GM13976 (cell line): ENCODE results near the gene ATG9A.

Source experiments
- DNase-seq: peaks from one replicate; pipeline ENCODE4 v3.0.0; 2012; ENCODE audit warnings: low spot score
- in situ Hi-C: fragments of 300-500 bp; cut with MboI; formaldehyde crosslinking; loops from one replicate; pipeline ENCODE4 v1.12.0; 2022; ENCODE audit warnings: low sequenced_read_pairs, mixed read lengths, inconsistent platforms; ENCODE audit not compliant: unreplicated experiment
- TF ChIP-seq, protein P1 (sequence below): IDR thresholded peaks from 2 replicates; pipeline ENCODE4 v1.5.1; 2012; ENCODE audit warnings: borderline replicate concordance, mild to moderate bottlenecking; ENCODE audit not compliant: insufficient read depth; ENCODE audit errors: extremely low read depth, missing control alignments, control extremely low read depth

ATG9A gene

DNA sequence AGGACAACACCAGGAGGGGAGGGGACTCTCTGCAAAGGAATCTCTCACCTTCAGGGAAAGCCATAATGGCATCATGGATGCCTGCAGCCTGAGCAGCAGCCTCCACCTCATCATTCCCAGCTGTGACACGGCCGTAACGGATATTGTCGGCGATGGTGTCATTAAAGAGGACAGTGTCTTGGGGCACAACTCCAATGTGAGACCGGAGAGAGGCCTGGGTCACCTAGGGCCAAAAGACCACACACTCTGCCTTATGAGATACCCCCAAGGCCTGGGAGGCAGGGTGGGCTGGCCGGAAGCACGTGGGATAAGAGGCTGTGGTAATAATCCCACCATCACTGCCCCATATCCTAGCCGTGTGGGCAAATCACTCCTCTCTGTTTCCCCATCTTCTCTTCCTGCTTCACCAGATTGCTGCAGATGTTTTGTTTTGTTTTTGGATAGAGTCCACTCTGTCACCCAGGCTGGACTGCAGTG lies 18.5 kb downstream of the ATG9A start:
- TF ChIP-seq, protein P1, sequence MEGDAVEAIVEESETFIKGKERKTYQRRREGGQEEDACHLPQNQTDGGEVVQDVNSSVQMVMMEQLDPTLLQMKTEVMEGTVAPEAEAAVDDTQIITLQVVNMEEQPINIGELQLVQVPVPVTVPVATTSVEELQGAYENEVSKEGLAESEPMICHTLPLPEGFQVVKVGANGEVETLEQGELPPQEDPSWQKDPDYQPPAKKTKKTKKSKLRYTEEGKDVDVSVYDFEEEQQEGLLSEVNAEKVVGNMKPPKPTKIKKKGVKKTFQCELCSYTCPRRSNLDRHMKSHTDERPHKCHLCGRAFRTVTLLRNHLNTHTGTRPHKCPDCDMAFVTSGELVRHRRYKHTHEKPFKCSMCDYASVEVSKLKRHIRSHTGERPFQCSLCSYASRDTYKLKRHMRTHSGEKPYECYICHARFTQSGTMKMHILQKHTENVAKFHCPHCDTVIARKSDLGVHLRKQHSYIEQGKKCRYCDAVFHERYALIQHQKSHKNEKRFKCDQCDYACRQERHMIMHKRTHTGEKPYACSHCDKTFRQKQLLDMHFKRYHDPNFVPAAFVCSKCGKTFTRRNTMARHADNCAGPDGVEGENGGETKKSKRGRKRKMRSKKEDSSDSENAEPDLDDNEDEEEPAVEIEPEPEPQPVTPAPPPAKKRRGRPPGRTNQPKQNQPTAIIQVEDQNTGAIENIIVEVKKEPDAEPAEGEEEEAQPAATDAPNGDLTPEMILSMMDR: no peak
- in situ Hi-C loops: no loop called here
- DNase-seq: no peak

DNA sequence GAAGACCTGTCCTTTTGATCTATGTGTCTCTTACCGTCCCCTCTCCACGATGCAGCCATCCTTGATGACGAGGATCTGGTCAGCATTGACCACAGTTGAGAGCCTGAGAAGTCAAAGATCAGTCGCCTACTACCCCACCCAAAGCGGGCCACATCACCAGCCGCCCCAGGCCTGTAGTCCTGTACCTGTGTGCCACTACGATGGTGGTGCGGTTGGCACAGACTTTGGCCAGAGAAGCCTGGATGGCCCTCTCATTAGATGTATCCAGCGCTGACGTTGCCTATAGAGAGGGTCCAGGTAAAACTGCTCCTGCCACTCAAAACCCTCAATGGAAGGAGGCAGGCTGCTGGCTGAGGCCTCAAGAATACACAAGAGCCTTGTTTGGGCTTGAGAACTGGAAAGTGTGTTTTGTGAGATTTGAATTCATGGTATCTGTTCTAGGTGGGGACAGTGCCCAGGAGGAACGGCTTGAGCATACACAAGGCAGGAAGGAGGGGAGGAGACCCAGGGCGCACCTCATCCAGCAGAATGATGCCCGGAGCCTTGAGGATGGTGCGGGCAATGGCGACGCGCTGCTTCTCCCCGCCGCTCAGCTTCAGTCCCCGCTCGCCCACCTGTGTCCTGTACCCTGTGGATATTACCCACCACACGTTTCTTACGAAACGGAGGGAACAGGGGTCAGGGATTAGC lies 19.1 kb downstream of the ATG9A start:
- in situ Hi-C loops: no loop called here
- TF ChIP-seq, protein P1: no peak
- DNase-seq: no peak

DNA sequence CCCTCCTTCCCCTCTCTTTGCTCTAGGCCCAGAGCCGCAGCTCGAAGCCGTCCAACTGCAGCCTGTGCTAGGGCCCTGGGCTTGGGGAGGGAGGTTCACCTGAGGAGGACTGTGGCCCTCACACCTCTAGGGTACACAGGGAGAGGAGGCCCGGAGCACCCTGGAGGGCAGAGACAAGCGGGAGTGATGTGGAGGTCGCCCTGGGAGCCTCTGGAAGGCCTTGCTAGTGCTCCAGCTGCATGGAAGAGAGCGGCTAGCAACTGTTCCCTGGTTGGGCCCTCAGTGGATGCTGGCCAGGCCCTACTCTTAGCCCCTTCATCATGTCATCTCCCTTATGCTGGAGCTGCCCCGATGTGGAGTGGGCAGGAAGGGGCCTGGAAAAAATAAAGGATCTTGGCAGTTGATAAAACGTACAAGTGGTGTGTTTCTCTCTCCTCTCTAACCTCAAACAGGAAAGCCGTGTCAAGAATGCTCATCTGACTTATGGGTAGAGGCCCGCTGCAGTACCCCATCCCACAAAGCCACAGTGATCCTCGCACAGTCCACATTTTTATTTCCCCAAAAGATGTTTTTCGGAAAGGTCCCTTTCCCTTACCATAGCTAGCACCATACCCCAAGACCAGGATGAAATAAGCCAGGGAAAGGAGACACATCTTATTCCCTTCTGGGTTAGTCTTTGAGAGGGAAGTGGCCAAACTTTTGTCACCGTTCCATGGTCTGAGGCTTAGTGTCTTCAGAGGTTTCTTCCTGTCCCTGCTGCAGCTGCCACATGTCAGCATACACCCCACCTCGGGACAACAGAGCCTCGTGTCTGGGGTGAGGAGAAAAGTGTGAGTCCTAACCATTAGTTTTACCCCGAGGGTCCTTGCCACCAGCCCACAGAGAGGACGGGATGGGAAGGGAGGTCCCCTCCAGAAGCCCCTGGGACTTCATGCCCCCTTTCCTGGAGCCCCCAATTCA lies 19.9 kb downstream of the ATG9A start:
- in situ Hi-C loops: no loop called here
- TF ChIP-seq, protein P1: no peak

DNA sequence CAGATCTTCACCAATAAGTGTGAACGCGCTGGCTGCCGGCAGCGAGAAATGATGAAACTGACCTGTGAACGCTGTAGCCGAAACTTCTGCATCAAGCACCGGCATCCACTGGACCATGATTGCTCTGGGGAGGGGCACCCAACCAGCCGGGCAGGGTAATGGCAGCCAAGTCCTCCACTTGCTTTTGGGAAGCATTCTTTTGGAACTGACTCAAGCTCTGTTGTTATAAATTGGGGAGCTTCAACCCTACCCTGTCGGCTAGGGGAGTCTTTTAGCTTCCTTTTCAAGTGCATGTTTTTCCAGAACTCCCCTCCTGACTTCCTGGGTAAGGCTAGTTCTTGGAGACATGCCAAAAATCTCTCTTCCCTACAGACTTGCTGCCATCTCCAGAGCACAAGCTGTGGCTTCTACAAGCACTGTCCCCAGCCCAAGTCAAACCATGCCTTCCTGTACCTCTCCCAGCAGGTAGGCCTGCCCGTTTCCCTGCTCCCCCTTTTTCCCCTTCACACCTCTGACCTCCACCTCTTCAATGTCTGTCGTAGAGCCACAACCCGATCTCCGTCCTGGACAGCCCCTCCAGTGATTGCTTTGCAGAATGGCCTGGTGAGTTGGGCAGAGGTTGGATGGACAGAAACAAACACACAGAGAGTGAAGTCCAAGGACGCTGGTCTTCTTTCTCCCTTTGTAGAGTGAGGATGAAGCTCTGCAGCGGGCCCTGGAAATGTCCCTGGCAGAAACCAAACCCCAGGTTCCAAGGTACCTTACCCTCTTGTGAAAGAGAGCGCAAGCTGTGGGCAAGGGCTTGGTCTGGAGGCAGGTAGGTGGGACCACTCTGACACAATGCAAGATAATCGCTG lies 21.3 kb downstream of the ATG9A start:
- no peak for DNase-seq
- TF ChIP-seq, protein P1: no peak
- in situ Hi-C loops: no loop called here

More for the DNA sequence above, 19.9 kb downstream of the ATG9A start:
- no peak for DNase-seq

DNA sequence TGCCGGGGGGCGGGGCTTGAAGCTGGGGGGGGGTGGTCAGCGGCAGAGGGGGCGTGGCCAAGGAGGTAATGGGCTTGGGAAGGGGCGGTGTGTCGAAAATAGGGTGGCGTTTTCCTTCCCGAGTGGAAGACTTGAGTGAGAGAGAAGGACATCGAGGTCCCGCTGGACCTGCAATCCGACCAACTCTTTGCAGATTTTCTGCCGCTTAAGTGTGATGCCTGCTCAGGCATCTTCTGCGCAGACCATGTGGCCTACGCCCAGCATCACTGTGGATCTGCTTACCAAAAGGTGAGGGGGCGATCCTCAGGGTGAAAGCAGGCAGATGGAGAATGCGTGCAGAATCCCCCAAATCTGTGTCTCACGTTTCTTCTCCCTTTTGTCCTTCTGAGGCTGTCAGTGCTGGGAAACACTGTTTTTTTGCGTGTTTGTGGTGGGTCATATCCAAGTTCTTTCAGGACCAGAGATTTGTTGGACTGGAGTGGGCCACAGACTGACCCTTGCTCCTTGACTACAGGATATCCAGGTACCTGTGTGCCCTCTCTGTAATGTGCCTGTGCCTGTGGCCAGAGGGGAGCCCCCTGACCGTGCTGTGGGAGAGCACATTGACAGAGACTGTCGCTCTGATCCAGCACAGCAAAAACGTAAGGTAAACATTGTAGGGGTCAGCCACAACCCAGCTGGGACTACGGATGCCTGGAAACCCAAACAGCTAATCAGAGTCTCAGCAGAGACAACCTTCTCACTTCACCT lies 22.1 kb downstream of the ATG9A start:
- no peak for DNase-seq
- TF ChIP-seq, protein P1: no peak
- in situ Hi-C loops: no loop called here
